Measurements from ENCODE around the gene OXSM. TPM values are rescaled to one million over a fixed set of nuclear protein-coding genes. Genes with fewer than 3 reads are reported as not detected.

OXSM gene
- total RNA-seq, 1 donor from 2014 or later: 1.6 TPM

DNA sequence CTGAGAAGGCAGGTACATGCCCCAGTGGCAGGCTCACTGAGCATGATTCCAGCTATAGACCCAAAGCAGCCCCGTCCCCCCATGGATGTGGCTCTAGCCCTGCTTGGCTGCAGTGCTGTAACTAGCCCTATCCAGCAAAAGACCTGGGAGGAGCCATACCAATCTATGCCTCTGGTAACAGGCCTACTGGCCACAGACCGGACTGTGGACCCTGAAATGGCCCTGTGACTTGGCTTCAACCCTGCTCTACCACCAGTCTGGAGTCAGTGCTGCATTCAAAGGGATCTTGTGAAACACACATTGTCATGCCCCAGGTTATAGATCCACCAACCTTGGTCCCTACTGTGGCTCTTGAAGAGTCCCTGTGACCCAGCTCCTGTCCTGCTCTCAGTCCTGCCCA, 46.7 kb downstream of the OXSM start:
- Mint-ChIP-seq H3K4me1 (peaks cover under 1% of the 10 kb centered on the region), H3K4me3 (no peak overlapping the region), H3K36me3 (no peaks in the 10 kb centered on the region), H3K27ac (no peak overlapping the region), H3K27me3 (ENCODE audit: insufficient read depth, low read depth) (no peaks in the 10 kb centered on the region), H3K9me3 (peaks cover 6% of the 10 kb centered on the region)
- H3K9ac ChIP-seq: no peak overlapping the region
- peaks cover 2% of the 10 kb centered on the region for H3K4me1 ChIP-seq
- no peaks in the 10 kb centered on the region for H3K9me3 ChIP-seq (ENCODE audit: low read depth)
- no peak overlapping the region for H3K27ac ChIP-seq
- no peaks in the 10 kb centered on the region for H3F3A ChIP-seq (ENCODE audit: low read depth)
- no peak for DNase-seq (ENCODE audit: low spot score)
- no peak overlapping the region for H2AFZ ChIP-seq (replicated peaks)
- TF ChIP-seq EZH2 (IDR thresholded peaks at IDR 0.05) (no peak), EZH2phosphoT487 (IDR thresholded peaks at IDR 0.05) (no peak)
- TF ChIP-seq, protein P1, sequence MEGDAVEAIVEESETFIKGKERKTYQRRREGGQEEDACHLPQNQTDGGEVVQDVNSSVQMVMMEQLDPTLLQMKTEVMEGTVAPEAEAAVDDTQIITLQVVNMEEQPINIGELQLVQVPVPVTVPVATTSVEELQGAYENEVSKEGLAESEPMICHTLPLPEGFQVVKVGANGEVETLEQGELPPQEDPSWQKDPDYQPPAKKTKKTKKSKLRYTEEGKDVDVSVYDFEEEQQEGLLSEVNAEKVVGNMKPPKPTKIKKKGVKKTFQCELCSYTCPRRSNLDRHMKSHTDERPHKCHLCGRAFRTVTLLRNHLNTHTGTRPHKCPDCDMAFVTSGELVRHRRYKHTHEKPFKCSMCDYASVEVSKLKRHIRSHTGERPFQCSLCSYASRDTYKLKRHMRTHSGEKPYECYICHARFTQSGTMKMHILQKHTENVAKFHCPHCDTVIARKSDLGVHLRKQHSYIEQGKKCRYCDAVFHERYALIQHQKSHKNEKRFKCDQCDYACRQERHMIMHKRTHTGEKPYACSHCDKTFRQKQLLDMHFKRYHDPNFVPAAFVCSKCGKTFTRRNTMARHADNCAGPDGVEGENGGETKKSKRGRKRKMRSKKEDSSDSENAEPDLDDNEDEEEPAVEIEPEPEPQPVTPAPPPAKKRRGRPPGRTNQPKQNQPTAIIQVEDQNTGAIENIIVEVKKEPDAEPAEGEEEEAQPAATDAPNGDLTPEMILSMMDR (IDR thresholded peaks at IDR 0.05): no peak
- no peaks in the 10 kb centered on the region for H3K36me3 ChIP-seq
- H3K27me3 ChIP-seq: no peaks in the 10 kb centered on the region
- H4K20me1 ChIP-seq (ENCODE audit: low read depth): no peaks in the 10 kb centered on the region
- no peak overlapping the region for H3K4me3 ChIP-seq
- H3K79me2 ChIP-seq (ENCODE audit: low read depth): no peaks in the 10 kb centered on the region
- H3K4me2 ChIP-seq: no peak overlapping the region

DNA sequence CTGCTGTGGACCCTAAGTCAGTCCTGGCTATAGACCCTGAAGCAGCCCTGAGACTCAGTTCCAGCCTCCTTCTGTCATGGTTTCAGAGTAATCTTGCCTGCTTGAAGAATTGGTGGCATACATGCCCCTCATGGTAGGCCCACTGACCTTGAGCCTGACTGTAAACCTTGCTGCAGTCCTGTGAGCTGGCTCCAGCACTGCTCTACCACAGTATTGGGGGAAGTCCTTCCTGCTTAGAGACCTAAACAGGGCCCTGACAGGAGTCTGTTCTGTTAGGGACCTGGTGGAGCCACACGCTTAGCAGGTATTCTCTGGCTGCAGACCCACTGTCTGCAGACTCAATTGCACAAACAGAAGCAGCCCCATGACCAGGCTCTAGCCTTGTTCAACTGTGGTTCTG, 47.1 kb downstream of the OXSM start:
- H3K79me2 ChIP-seq (ENCODE audit: low read depth): no peaks in the 10 kb centered on the region

DNA sequence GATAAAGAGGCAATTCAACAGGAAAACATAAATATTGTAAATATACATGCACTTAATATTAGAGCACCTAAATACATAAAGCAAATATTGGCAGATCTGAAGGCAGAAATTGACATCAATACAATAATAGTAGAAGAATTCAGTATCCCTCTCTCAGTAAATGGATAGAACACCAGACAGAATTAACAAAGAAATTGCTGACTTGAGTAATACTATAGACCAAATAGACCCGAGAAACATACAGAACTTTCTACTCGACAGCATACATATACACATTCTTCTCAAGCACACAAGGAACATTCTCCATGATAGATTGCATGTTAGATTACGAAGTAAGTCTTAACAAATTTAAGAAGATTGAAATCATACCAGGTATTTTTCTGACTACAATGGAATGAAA, 50.2 kb downstream of the OXSM start:
- no peaks in the 10 kb centered on the region for H3K9me3 ChIP-seq (ENCODE audit: low read depth)

More for the DNA sequence above, 47.1 kb downstream of the OXSM start:
- no peak for DNase-seq (ENCODE audit: low spot score)
- Histone ChIP-seq H3K4me3 (no peak overlapping the region), H3K27me3 (no peaks in the 10 kb centered on the region), H3K27ac (no peak overlapping the region), H3K9ac (no peak overlapping the region), H3K4me2 (no peak overlapping the region), H3K36me3 (no peaks in the 10 kb centered on the region), H3K9me3 (ENCODE audit: low read depth) (no peaks in the 10 kb centered on the region), H3K4me1 (no peaks in the 10 kb centered on the region), H3F3A (ENCODE audit: low read depth) (no peaks in the 10 kb centered on the region), H2AFZ (replicated peaks) (no peak overlapping the region), H4K20me1 (ENCODE audit: low read depth) (no peaks in the 10 kb centered on the region)
- Mint-ChIP-seq H3K4me1 (no peaks in the 10 kb centered on the region), H3K36me3 (no peaks in the 10 kb centered on the region), H3K27me3 (ENCODE audit: insufficient read depth, low read depth) (no peaks in the 10 kb centered on the region), H3K27ac (no peak overlapping the region), H3K9me3 (peaks cover 6% of the 10 kb centered on the region), H3K4me3 (no peak overlapping the region)
- no peak for TF ChIP-seq EZH2phosphoT487 (IDR thresholded peaks at IDR 0.05)
- TF ChIP-seq, protein P1 (IDR thresholded peaks at IDR 0.05): no peak
- no peak for TF ChIP-seq EZH2 (IDR thresholded peaks at IDR 0.05)

More for the DNA sequence above, 50.2 kb downstream of the OXSM start:
- H3K27ac Mint-ChIP-seq: no peak overlapping the region
- Histone ChIP-seq H2AFZ (replicated peaks) (no peak overlapping the region), H3K9ac (no peak overlapping the region), H3K4me2 (no peak overlapping the region), H3K79me2 (ENCODE audit: low read depth) (no peaks in the 10 kb centered on the region), H4K20me1 (ENCODE audit: low read depth) (no peaks in the 10 kb centered on the region), H3K36me3 (no peaks in the 10 kb centered on the region), H3K27ac (no peak overlapping the region), H3F3A (ENCODE audit: low read depth) (no peaks in the 10 kb centered on the region), H3K4me3 (no peak overlapping the region), H3K27me3 (no peaks in the 10 kb centered on the region), H3K4me1 (no peaks in the 10 kb centered on the region)
- no peak overlapping the region for H3K4me3 Mint-ChIP-seq
- no peaks in the 10 kb centered on the region for H3K36me3 Mint-ChIP-seq
- no peaks in the 10 kb centered on the region for H3K4me1 Mint-ChIP-seq
- TF ChIP-seq, protein P1 (IDR thresholded peaks at IDR 0.05): no peak
- TF ChIP-seq EZH2phosphoT487 (IDR thresholded peaks at IDR 0.05) (no peak), EZH2 (IDR thresholded peaks at IDR 0.05) (no peak)
- DNase-seq (ENCODE audit: low spot score): no peak
- no peaks in the 10 kb centered on the region for H3K27me3 Mint-ChIP-seq (ENCODE audit: insufficient read depth, low read depth)
- peaks cover 6% of the 10 kb centered on the region for H3K9me3 Mint-ChIP-seq
